ENCODE data around the gene CACNA2D2. TPM values are rescaled to one million over a fixed set of nuclear protein-coding genes. Genes with fewer than 3 reads are reported as not detected.

Gene CACNA2D2
- total and polyA plus RNA-seq, 4 donors: 0.10 to 0.19 (median 0.15) TPM

- 86% methylated on average over 4 of the region's 4 CpGs for WGBS
- Histone ChIP-seq H3K27ac (ENCODE audit: low read depth in 1 of 2, low read length in 2 of 2) (no peak overlapping the region), H3K36me3 (ENCODE audit: control insufficient read depth in 4 of 4, insufficient read depth in 3 of 4, low read depth in 1 of 4, low read length in 3 of 4) (no peaks in the 10 kb centered on the region), H3K4me1 (ENCODE audit: control insufficient read depth in 4 of 4, insufficient read depth in 4 of 4, low read length in 3 of 4) (no peaks in the 10 kb centered on the region), H3K9ac (ENCODE audit: low read depth in 1 of 2, low read length in 2 of 2) (no peak overlapping the region), H3K4me3 (ENCODE audit: low read depth in 1 of 3, low read length in 3 of 3) (no peak overlapping the region), H3K9me3 (ENCODE audit: control insufficient read depth in 4 of 4, low read length in 3 of 4) (no peaks in the 10 kb centered on the region), H3K27me3 (ENCODE audit: control insufficient read depth in 4 of 4, insufficient read depth in 4 of 4, low read length in 3 of 4) (peaks cover 0 to 4% (median 0%) of the 10 kb centered on the region in 4 donors)
- no peak for DNase-seq (ENCODE audit: low spot score)
- no peak for TF ChIP-seq RXRA (IDR thresholded peaks at IDR 0.05)
- no peak for TF ChIP-seq ATF3 (IDR thresholded peaks at IDR 0.05)
- TF ChIP-seq ZBTB33 (IDR thresholded peaks at IDR 0.05): no peak
- TF ChIP-seq FOXA1 (IDR thresholded peaks at IDR 0.05): no peak
- no peak for TF ChIP-seq MAX (IDR thresholded peaks at IDR 0.05)
- no peak for TF ChIP-seq RAD21 (IDR thresholded peaks at IDR 0.05)
Observed at GRCh38 chr3:50517721-50518206, 14.3 kb upstream of the CACNA2D2 start.

GRCh38 chr3:50516440-50516871 is 13.0 kb upstream of the CACNA2D2 start:
- no peaks in the 10 kb centered on the region for H3K36me3 ChIP-seq (ENCODE audit: control insufficient read depth in 4 of 4, insufficient read depth in 3 of 4, low read depth in 1 of 4, low read length in 3 of 4)
- no peak overlapping the region for H3K27ac ChIP-seq (ENCODE audit: low read depth in 1 of 2, low read length in 2 of 2)
- no peak overlapping the region for H3K4me3 ChIP-seq (ENCODE audit: low read depth in 1 of 3, low read length in 3 of 3)
- H3K9ac ChIP-seq (ENCODE audit: low read depth in 1 of 2, low read length in 2 of 2): no peak overlapping the region
- TF ChIP-seq MAX (IDR thresholded peaks at IDR 0.05) (no peak), JUND (IDR thresholded peaks at IDR 0.05) (no peak), SP1 (IDR thresholded peaks at IDR 0.05) (no peak), CTCF (IDR thresholded peaks at IDR 0.05; ENCODE audit: low read depth, low read length, missing input control) (no peak), TAF1 (conservative IDR thresholded peaks at IDR 0.05) (no peak), RAD21 (IDR thresholded peaks at IDR 0.05) (no peak), ATF3 (IDR thresholded peaks at IDR 0.05) (no peak), HNF4G (IDR thresholded peaks at IDR 0.05) (no peak), YY1 (IDR thresholded peaks at IDR 0.05) (no peak), REST (IDR thresholded peaks at IDR 0.05) (no peak), RXRA (IDR thresholded peaks at IDR 0.05) (no peak), FOXA2 (IDR thresholded peaks at IDR 0.05) (no peak), GABPA (IDR thresholded peaks at IDR 0.05 in 1 of 2, conservative IDR thresholded peaks at IDR 0.05 in 1 of 2) (no peak)
- no peaks in the 10 kb centered on the region for H3K4me1 ChIP-seq (ENCODE audit: control insufficient read depth in 4 of 4, insufficient read depth in 4 of 4, low read length in 3 of 4)
- no peak for DNase-seq (ENCODE audit: low spot score)
- WGBS: 92% methylated on average over 4 of the region's 4 CpGs
- peaks cover 0 to 4% (median 0%) of the 10 kb centered on the region in 4 donors for H3K27me3 ChIP-seq (ENCODE audit: control insufficient read depth in 4 of 4, insufficient read depth in 4 of 4, low read length in 3 of 4)
- H3K9me3 ChIP-seq (ENCODE audit: control insufficient read depth in 4 of 4, low read length in 3 of 4): no peaks in the 10 kb centered on the region

All from liver (tissue), 9 donors.